WTC11 (cell line): Measurements from ENCODE around the gene NPAS3. TPM values are rescaled to one million over a fixed set of nuclear protein-coding genes. Genes with fewer than 3 reads are reported as not detected.

Source experiments
- ATAC-seq: fragments of 200-7000 bp; cut with Tn5 transposase; 2 replicates; pipeline ENCODE4 v1.10.0; 2021; ENCODE audit warnings: mild to moderate bottlenecking, moderate library complexity
- CTCF ChIA-PET: fragments of 300-600 bp; sonication (Branson Sonifier 250); formaldehyde crosslinking; loops from one replicate; lab custom pipeline; 2021; ENCODE audit warnings: antibody characterized with exemption; lab: Charles Lee
- POLR2A ChIA-PET: fragments of 350-600 bp; sonication (Branson Sonifier 250); formaldehyde crosslinking; loops from one replicate; lab custom pipeline; 2021; ENCODE audit warnings: antibody characterized with exemption; lab: Charles Lee
- DNase-seq: peaks from one replicate; pipeline ENCODE4 v3.0.0; 2021; ENCODE audit warnings: low spot score
- H3K27ac Mint-ChIP-seq: 2 replicates; pipeline ENCODE4 v1.8.0; 2021; ENCODE audit warnings: mixed read lengths
- H3K27me3 Mint-ChIP-seq: 2 replicates; pipeline ENCODE4 v1.8.0; 2021; ENCODE audit warnings: low read depth, mild to moderate bottlenecking, moderate library complexity, mixed read lengths
- H3K36me3 Mint-ChIP-seq: 2 replicates; pipeline ENCODE4 v1.8.0; 2021; ENCODE audit warnings: mixed read lengths
- H3K4me1 Mint-ChIP-seq: 2 replicates; pipeline ENCODE4 v1.8.0; 2022; ENCODE audit warnings: mixed read lengths
- H3K4me3 Mint-ChIP-seq: 2 replicates; pipeline ENCODE4 v1.8.0; 2021; ENCODE audit warnings: mild to moderate bottlenecking, moderate library complexity, mixed read lengths
- H3K9me3 Mint-ChIP-seq: 2 replicates; pipeline ENCODE4 v1.8.0; 2021; ENCODE audit warnings: mixed read lengths
- GABPB1 ChIP-seq: sonication (generic); formaldehyde crosslinking; IDR thresholded peaks from 2 replicates; pipeline ENCODE4 v1.8.1; 2023; ENCODE audit warnings: mild to moderate bottlenecking, missing genetic modification reagents
- HMGA2 ChIP-seq: fragments of 250-450 bp; sonication (Bioruptor Pico); IDR thresholded peaks from 2 replicates; pipeline ENCODE4 v1.4.0; 2021; ENCODE audit warnings: mild to moderate bottlenecking, moderate library complexity
- SOX15 ChIP-seq: fragments of 250-450 bp; sonication (Bioruptor Pico); IDR thresholded peaks from 2 replicates; pipeline ENCODE4 v1.9.0; 2021; ENCODE audit warnings: mild to moderate bottlenecking
- TP53 ChIP-seq: sonication (generic); formaldehyde crosslinking; IDR thresholded peaks from 2 replicates; pipeline ENCODE4 v1.8.1; 2023; ENCODE audit warnings: mild to moderate bottlenecking, missing genetic modification reagents
- ZNF263 ChIP-seq: sonication (generic); formaldehyde crosslinking; IDR thresholded peaks from 2 replicates; pipeline ENCODE4 v1.8.1; 2022; ENCODE audit warnings: low read depth, mild to moderate bottlenecking, moderate library complexity, missing genetic modification reagents
- total RNA-seq: library from RNA; stranded (reverse); gene quantifications from 3 replicates; pipeline ENCODE4 v1.2.3, GENCODE V29; 2021
- TF ChIP-seq, protein P1 (sequence below): sonication (generic); formaldehyde crosslinking; IDR thresholded peaks from 2 replicates; pipeline ENCODE4 v1.8.1; 2022; ENCODE audit warnings: low read depth, missing genetic modification reagents, borderline replicate concordance
- TF ChIP-seq, protein P2 (sequence below): fragments of 250-450 bp; sonication (Bioruptor Pico); IDR thresholded peaks from 2 replicates; pipeline ENCODE4 v1.8.0; 2021; ENCODE audit warnings: mild to moderate bottlenecking
- TF ChIP-seq, protein P3 (sequence below): sonication (generic); formaldehyde crosslinking; IDR thresholded peaks from 2 replicates; pipeline ENCODE4 v1.8.0; 2022; ENCODE audit warnings: mild to moderate bottlenecking, missing genetic modification reagents
- TF ChIP-seq, protein P4 (sequence below): sonication (generic); formaldehyde crosslinking; IDR thresholded peaks from 2 replicates; pipeline ENCODE4 v1.8.0; 2022; ENCODE audit warnings: mild to moderate bottlenecking, missing genetic modification reagents
- TF ChIP-seq, protein P5 (sequence below): fragments of 200-600 bp; IDR thresholded peaks from 2 replicates; pipeline ENCODE4 v1.8.0; 2022; ENCODE audit warnings: antibody characterized with exemption
- TF ChIP-seq, protein P6 (sequence below): fragments of 250-450 bp; sonication (Bioruptor Pico); IDR thresholded peaks from 2 replicates; pipeline ENCODE4 v1.9.0; 2021; ENCODE audit warnings: mild to moderate bottlenecking
- TF ChIP-seq, protein P7 (sequence below): sonication (generic); formaldehyde crosslinking; IDR thresholded peaks from 2 replicates; pipeline ENCODE4 v1.8.1; 2022; ENCODE audit warnings: mild to moderate bottlenecking, missing genetic modification reagents, moderate library complexity, borderline replicate concordance
- TF ChIP-seq, protein P8 (sequence below): sonication (generic); formaldehyde crosslinking; IDR thresholded peaks from 2 replicates; pipeline ENCODE4 v1.8.0; 2023; ENCODE audit warnings: missing genetic modification reagents, mild to moderate bottlenecking, borderline replicate concordance
- TF ChIP-seq, protein P9 (sequence below): sonication (generic); formaldehyde crosslinking; IDR thresholded peaks from 2 replicates; pipeline ENCODE4 v1.8.1; 2022; ENCODE audit warnings: low read depth, mild to moderate bottlenecking, moderate library complexity, missing genetic modification reagents, borderline replicate concordance

Gene NPAS3
- total RNA-seq, 1 experiment from 2014 or later: 3.2 TPM

DNA sequence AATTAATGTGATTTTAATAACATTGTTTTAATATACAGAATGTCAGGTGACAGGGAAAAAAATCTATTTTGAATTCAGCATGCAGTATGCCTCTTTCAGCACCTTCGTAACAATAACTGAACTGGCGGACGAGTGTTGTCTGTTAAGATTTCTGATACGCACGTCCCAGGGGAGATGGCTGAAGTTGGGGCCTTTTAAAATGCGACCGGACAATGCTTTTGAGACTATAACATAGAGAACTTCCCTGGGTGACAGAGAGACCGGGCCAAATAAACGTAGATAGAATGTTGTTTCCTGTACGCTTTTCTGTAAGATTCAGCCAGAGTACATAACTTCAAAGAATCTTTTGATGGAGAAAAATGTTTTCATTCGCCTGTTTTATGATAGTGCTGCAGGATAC, 772.5 kb downstream of the NPAS3 start (continued):
- TF ChIP-seq, protein P1, sequence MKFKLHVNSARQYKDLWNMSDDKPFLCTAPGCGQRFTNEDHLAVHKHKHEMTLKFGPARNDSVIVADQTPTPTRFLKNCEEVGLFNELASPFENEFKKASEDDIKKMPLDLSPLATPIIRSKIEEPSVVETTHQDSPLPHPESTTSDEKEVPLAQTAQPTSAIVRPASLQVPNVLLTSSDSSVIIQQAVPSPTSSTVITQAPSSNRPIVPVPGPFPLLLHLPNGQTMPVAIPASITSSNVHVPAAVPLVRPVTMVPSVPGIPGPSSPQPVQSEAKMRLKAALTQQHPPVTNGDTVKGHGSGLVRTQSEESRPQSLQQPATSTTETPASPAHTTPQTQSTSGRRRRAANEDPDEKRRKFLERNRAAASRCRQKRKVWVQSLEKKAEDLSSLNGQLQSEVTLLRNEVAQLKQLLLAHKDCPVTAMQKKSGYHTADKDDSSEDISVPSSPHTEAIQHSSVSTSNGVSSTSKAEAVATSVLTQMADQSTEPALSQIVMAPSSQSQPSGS (CRISPR knock-in tag): no peak
- TF ChIP-seq, protein P2, sequence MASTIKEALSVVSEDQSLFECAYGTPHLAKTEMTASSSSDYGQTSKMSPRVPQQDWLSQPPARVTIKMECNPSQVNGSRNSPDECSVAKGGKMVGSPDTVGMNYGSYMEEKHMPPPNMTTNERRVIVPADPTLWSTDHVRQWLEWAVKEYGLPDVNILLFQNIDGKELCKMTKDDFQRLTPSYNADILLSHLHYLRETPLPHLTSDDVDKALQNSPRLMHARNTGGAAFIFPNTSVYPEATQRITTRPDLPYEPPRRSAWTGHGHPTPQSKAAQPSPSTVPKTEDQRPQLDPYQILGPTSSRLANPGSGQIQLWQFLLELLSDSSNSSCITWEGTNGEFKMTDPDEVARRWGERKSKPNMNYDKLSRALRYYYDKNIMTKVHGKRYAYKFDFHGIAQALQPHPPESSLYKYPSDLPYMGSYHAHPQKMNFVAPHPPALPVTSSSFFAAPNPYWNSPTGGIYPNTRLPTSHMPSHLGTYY: no peak
- TF ChIP-seq SOX15 (CRISPR knock-in tag) (no peak), ZNF263 (CRISPR knock-in tag) (no peak)
- TF ChIP-seq, protein P3, sequence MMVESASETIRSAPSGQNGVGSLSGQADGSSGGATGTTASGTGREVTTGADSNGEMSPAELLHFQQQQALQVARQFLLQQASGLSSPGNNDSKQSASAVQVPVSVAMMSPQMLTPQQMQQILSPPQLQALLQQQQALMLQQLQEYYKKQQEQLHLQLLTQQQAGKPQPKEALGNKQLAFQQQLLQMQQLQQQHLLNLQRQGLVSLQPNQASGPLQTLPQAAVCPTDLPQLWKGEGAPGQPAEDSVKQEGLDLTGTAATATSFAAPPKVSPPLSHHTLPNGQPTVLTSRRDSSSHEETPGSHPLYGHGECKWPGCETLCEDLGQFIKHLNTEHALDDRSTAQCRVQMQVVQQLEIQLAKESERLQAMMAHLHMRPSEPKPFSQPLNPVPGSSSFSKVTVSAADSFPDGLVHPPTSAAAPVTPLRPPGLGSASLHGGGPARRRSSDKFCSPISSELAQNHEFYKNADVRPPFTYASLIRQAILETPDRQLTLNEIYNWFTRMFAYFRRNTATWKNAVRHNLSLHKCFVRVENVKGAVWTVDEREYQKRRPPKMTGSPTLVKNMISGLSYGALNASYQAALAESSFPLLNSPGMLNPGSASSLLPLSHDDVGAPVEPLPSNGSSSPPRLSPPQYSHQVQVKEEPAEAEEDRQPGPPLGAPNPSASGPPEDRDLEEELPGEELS (CRISPR knock-in tag): no peak
- TF ChIP-seq, protein P4, sequence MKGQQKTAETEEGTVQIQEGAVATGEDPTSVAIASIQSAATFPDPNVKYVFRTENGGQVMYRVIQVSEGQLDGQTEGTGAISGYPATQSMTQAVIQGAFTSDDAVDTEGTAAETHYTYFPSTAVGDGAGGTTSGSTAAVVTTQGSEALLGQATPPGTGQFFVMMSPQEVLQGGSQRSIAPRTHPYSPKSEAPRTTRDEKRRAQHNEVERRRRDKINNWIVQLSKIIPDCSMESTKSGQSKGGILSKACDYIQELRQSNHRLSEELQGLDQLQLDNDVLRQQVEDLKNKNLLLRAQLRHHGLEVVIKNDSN: no peak
- TF ChIP-seq, protein P5, sequence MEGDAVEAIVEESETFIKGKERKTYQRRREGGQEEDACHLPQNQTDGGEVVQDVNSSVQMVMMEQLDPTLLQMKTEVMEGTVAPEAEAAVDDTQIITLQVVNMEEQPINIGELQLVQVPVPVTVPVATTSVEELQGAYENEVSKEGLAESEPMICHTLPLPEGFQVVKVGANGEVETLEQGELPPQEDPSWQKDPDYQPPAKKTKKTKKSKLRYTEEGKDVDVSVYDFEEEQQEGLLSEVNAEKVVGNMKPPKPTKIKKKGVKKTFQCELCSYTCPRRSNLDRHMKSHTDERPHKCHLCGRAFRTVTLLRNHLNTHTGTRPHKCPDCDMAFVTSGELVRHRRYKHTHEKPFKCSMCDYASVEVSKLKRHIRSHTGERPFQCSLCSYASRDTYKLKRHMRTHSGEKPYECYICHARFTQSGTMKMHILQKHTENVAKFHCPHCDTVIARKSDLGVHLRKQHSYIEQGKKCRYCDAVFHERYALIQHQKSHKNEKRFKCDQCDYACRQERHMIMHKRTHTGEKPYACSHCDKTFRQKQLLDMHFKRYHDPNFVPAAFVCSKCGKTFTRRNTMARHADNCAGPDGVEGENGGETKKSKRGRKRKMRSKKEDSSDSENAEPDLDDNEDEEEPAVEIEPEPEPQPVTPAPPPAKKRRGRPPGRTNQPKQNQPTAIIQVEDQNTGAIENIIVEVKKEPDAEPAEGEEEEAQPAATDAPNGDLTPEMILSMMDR: no peak

DNA sequence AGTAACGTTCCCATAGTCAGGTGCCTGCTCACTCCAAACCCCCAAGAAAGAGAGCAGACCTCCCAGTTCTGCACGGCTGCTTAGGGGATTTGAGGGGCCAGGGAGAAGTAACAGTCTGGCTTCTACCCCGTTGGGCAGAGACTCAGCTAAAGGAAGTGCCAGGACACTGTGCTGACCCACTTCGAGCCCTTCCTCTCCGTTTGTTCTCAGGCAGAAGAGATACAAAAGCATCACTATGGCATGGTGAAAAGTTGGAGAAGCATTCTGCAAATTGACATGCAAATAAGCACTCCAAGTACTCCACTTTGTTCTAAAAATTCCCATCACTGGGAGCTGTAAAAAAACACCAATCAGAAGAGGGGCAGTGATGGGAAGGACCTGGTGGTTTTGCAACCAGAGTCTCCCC, 773.1 kb downstream of the NPAS3 start:
- Mint-ChIP-seq H3K9me3 (peaks cover 3% of the 10 kb centered on the region), H3K27ac (no peak overlapping the region), H3K4me3 (no peak overlapping the region), H3K36me3 (no peaks in the 10 kb centered on the region), H3K4me1 (peaks cover 23% of the 10 kb centered on the region), H3K27me3 (no peaks in the 10 kb centered on the region)
- DNase-seq (no peak), ATAC-seq (peak; percentile 51)
- POLR2A ChIA-PET: no interaction called here
- CTCF ChIA-PET: interaction anchor here (0.8 kb wide), 1 partner anchor 36 kb away, joined by 3 read pairs; no protein-coding TSS in a partner anchor
- TF ChIP-seq HMGA2: no peak
- TF ChIP-seq TP53 (CRISPR knock-in tag): no peak
- TF ChIP-seq, protein P6, sequence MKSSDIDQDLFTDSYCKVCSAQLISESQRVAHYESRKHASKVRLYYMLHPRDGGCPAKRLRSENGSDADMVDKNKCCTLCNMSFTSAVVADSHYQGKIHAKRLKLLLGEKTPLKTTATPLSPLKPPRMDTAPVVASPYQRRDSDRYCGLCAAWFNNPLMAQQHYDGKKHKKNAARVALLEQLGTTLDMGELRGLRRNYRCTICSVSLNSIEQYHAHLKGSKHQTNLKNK (CRISPR knock-in tag): no peak
- TF ChIP-seq, protein P7, sequence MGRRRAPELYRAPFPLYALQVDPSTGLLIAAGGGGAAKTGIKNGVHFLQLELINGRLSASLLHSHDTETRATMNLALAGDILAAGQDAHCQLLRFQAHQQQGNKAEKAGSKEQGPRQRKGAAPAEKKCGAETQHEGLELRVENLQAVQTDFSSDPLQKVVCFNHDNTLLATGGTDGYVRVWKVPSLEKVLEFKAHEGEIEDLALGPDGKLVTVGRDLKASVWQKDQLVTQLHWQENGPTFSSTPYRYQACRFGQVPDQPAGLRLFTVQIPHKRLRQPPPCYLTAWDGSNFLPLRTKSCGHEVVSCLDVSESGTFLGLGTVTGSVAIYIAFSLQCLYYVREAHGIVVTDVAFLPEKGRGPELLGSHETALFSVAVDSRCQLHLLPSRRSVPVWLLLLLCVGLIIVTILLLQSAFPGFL (CRISPR knock-in tag): no peak

DNA sequence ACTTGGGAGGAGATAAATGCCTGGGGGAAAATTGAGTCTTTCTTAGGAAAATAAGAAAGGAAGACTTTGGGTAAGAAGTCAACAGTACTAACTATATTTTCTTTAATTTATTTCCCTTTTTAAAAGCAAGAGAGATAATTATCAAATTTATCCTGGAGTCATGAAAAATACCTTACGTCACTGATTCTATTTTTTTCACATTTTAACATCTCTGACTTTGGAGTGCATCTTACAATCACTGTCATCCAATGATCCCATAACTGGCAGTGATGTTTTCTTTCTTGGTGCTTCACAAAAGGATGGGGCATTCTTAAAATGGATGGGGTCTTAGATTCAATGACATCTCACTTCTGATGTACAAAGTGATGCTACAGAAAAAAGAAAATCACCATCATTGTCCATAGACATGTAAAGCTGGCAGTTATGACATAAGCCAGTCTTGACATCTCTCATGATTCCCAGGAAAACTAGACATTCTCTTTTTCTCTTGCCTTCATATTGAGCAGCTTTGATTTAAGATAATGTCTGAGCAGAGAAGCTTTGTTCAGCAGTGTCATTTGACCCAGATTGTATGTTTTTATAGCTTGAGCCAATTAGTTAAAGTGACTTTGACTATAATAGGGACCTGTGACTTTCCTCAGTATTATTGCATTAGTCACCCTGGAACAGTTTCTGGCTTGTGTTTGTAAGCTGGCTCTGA, 776.0 kb downstream of the NPAS3 start:
- Mint-ChIP-seq H3K4me3 (no peak overlapping the region), H3K36me3 (no peaks in the 10 kb centered on the region), H3K27ac (no peak overlapping the region), H3K9me3 (peaks cover 3% of the 10 kb centered on the region), H3K27me3 (no peaks in the 10 kb centered on the region), H3K4me1 (peaks cover 22% of the 10 kb centered on the region)
- ATAC-seq: no peak
- CTCF ChIA-PET: interaction anchor here (1.2 kb wide), 1 partner anchor 39 kb away, joined by 3 read pairs; no protein-coding TSS in a partner anchor
- no peak for DNase-seq
- POLR2A ChIA-PET: no interaction called here
- no peak for TF ChIP-seq GABPB1 (CRISPR knock-in tag)
- TF ChIP-seq, protein P2: no peak
- TF ChIP-seq, protein P8, sequence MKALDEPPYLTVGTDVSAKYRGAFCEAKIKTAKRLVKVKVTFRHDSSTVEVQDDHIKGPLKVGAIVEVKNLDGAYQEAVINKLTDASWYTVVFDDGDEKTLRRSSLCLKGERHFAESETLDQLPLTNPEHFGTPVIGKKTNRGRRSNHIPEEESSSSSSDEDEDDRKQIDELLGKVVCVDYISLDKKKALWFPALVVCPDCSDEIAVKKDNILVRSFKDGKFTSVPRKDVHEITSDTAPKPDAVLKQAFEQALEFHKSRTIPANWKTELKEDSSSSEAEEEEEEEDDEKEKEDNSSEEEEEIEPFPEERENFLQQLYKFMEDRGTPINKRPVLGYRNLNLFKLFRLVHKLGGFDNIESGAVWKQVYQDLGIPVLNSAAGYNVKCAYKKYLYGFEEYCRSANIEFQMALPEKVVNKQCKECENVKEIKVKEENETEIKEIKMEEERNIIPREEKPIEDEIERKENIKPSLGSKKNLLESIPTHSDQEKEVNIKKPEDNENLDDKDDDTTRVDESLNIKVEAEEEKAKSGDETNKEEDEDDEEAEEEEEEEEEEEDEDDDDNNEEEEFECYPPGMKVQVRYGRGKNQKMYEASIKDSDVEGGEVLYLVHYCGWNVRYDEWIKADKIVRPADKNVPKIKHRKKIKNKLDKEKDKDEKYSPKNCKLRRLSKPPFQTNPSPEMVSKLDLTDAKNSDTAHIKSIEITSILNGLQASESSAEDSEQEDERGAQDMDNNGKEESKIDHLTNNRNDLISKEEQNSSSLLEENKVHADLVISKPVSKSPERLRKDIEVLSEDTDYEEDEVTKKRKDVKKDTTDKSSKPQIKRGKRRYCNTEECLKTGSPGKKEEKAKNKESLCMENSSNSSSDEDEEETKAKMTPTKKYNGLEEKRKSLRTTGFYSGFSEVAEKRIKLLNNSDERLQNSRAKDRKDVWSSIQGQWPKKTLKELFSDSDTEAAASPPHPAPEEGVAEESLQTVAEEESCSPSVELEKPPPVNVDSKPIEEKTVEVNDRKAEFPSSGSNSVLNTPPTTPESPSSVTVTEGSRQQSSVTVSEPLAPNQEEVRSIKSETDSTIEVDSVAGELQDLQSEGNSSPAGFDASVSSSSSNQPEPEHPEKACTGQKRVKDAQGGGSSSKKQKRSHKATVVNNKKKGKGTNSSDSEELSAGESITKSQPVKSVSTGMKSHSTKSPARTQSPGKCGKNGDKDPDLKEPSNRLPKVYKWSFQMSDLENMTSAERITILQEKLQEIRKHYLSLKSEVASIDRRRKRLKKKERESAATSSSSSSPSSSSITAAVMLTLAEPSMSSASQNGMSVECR (CRISPR knock-in tag): no peak
- TF ChIP-seq, protein P9, sequence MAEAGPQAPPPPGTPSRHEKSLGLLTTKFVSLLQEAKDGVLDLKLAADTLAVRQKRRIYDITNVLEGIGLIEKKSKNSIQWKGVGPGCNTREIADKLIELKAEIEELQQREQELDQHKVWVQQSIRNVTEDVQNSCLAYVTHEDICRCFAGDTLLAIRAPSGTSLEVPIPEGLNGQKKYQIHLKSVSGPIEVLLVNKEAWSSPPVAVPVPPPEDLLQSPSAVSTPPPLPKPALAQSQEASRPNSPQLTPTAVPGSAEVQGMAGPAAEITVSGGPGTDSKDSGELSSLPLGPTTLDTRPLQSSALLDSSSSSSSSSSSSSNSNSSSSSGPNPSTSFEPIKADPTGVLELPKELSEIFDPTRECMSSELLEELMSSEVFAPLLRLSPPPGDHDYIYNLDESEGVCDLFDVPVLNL (CRISPR knock-in tag): no peak
